Neural cell (in vitro differentiated cells): ENCODE measurements around the gene CDHR5. TPM values are rescaled to one million over a fixed set of nuclear protein-coding genes. Genes with fewer than 3 reads are reported as not detected.

Experiments used
- H2AFZ ChIP-seq: fragments of 200-600, 300-800 bp; sonication (generic), shearing (Covaris generic); 2 replicates; pipeline ENCODE4 v1.6.0; 2014; ENCODE audit warnings: low read depth, mild to moderate bottlenecking, antibody characterized with exemption, low read length, moderate library complexity
- H3F3A ChIP-seq: fragments of 200-600 bp; shearing (Covaris generic); 2 replicates; pipeline ENCODE4 v1.6.1; 2016; ENCODE audit warnings: mild to moderate bottlenecking, moderate library complexity, mixed read lengths, antibody characterized with exemption, low read length; ENCODE audit not compliant: insufficient read depth, poor library complexity, severe bottlenecking
- H3K27ac ChIP-seq: fragments of 200-600, 300-800 bp; sonication (generic), shearing (Covaris generic); 2 replicates; pipeline ENCODE4 v1.5.1; 2014; ENCODE audit warnings: mild to moderate bottlenecking, low read length, moderate library complexity
- H3K27me3 ChIP-seq: fragments of 300-800, 200-600 bp; sonication (generic), shearing (Covaris generic); 2 replicates; pipeline ENCODE4 v1.6.0; 2014; ENCODE audit warnings: mild to moderate bottlenecking, low read depth, low read length, moderate library complexity; ENCODE audit not compliant: insufficient read depth
- H3K36me3 ChIP-seq: fragments of 300-800, 200-600 bp; sonication (generic), shearing (Covaris generic); 2 replicates; pipeline ENCODE4 v1.5.1; 2014; ENCODE audit warnings: mild to moderate bottlenecking, antibody characterized with exemption, low read length, moderate library complexity; ENCODE audit not compliant: insufficient read depth
- H3K4me2 ChIP-seq: fragments of 300-800, 200-600 bp; sonication (generic), shearing (Covaris generic); 2 replicates; pipeline ENCODE4 v1.6.0; 2014; ENCODE audit warnings: mild to moderate bottlenecking, low read length
- H3K4me3 ChIP-seq: fragments of 300-800, 200-600 bp; sonication (generic), shearing (Covaris generic); 2 replicates; pipeline ENCODE4 v1.5.1; 2014; ENCODE audit warnings: mild to moderate bottlenecking, low read length, moderate library complexity
- H3K79me2 ChIP-seq: fragments of 200-600 bp; shearing (Covaris generic); replicated peaks from 2 replicates; pipeline ENCODE4 v1.6.0; 2014; ENCODE audit warnings: mild to moderate bottlenecking, low read length, moderate library complexity; ENCODE audit not compliant: insufficient read depth
- H3K9ac ChIP-seq: fragments of 300-800, 200-600 bp; sonication (generic), shearing (Covaris generic); 2 replicates; pipeline ENCODE4 v1.6.1; 2016; ENCODE audit warnings: mild to moderate bottlenecking, low read length, mixed read lengths
- H3K9me2 ChIP-seq: fragments of 200-600 bp; shearing (Covaris generic); 2 replicates; pipeline ENCODE4 v1.6.1; 2016; ENCODE audit warnings: mild to moderate bottlenecking, low read length, mixed read lengths; ENCODE audit not compliant: insufficient read depth
- H3K9me3 ChIP-seq: fragments of 200-600, 300-800 bp; sonication (generic), shearing (Covaris generic); 2 replicates; pipeline ENCODE4 v1.6.1; 2016; ENCODE audit warnings: mild to moderate bottlenecking, mixed run types, low read length, moderate library complexity, mixed read lengths
- H4K20me1 ChIP-seq: fragments of 200-600 bp; shearing (Covaris generic); 2 replicates; pipeline ENCODE4 v1.6.1; 2016; ENCODE audit warnings: mild to moderate bottlenecking, mixed run types; ENCODE audit not compliant: insufficient read depth
- EP300 ChIP-seq: fragments of 450-650 bp; conservative IDR thresholded peaks from 2 replicates; pipeline ENCODE4 v1.6.1; 2014; ENCODE audit warnings: antibody characterized with exemption, mild to moderate bottlenecking, moderate library complexity; ENCODE audit not compliant: poor library complexity, severe bottlenecking
- EZH2 ChIP-seq: fragments of 200-600, 300-800 bp; shearing (Covaris generic), sonication (generic); IDR thresholded peaks from 2 replicates; pipeline ENCODE4 v1.6.1; 2014; ENCODE audit warnings: antibody characterized with exemption, low read length, borderline replicate concordance, mild to moderate bottlenecking; ENCODE audit not compliant: insufficient read depth, poor library complexity, severe bottlenecking
- MXI1 ChIP-seq: fragments of 450-650 bp; conservative IDR thresholded peaks from 2 replicates; pipeline ENCODE4 v1.6.1; 2014; ENCODE audit warnings: antibody characterized with exemption, mild to moderate bottlenecking; ENCODE audit not compliant: poor library complexity, severe bottlenecking
- POLR2AphosphoS5 ChIP-seq: IDR thresholded peaks from 2 replicates; pipeline ENCODE4 v1.6.1; 2012
- RAD21 ChIP-seq: fragments of 450-650 bp; conservative IDR thresholded peaks from 2 replicates; pipeline ENCODE4 v1.6.1; 2014; ENCODE audit warnings: antibody characterized with exemption, mild to moderate bottlenecking, moderate library complexity
- SMC3 ChIP-seq: fragments of 450-650 bp; conservative IDR thresholded peaks from 2 replicates; pipeline ENCODE4 v1.6.1; 2014; ENCODE audit warnings: antibody characterized with exemption, mild to moderate bottlenecking, moderate library complexity; ENCODE audit not compliant: poor library complexity
- TAF1 ChIP-seq: IDR thresholded peaks from 2 replicates; pipeline ENCODE4 v1.6.1; 2012; ENCODE audit warnings: low read depth
- polyA plus RNA-seq: library from polyadenylated mRNA; depleted of rRNA; stranded (reverse); fragments of >200 nt; gene quantifications from 2 replicates; pipeline ENCODE4 v1.2.3, GENCODE V29; 2014
- TF ChIP-seq, protein P1 (sequence below): IDR thresholded peaks from 2 replicates; pipeline ENCODE4 v1.6.1; 2012; ENCODE audit warnings: borderline replicate concordance
- TF ChIP-seq, protein P2 (sequence below): fragments of 450-650 bp; IDR thresholded peaks from 2 replicates; pipeline ENCODE4 v1.5.1; 2014; ENCODE audit warnings: antibody characterized with exemption, mild to moderate bottlenecking, moderate library complexity; ENCODE audit not compliant: poor library complexity, severe bottlenecking

Gene CDHR5
- polyA plus RNA-seq, 1 donor from 2014 or later, result not detected

GRCh38 chr11:611001-611996 is 13.5 kb downstream of the CDHR5 start:
- no peaks in the 10 kb centered on the region for H3K9me2 ChIP-seq
- no peaks in the 10 kb centered on the region for H4K20me1 ChIP-seq
- H3K9ac ChIP-seq, result no peak overlapping the region
- H3K4me3 ChIP-seq, result no peak overlapping the region
- no peaks in the 10 kb centered on the region for H3K36me3 ChIP-seq
- H3K79me2 ChIP-seq, result no peaks in the 10 kb centered on the region
- no peaks in the 10 kb centered on the region for H3K27me3 ChIP-seq
- H3F3A ChIP-seq, result no peaks in the 10 kb centered on the region
- no peak overlapping the region for H3K27ac ChIP-seq
- H3K4me2 ChIP-seq, result no peak overlapping the region
- H3K9me3 ChIP-seq, result no peaks in the 10 kb centered on the region
- H2AFZ ChIP-seq, result no peak overlapping the region
- TF ChIP-seq POLR2AphosphoS5, result no peak
- TF ChIP-seq, protein P1, sequence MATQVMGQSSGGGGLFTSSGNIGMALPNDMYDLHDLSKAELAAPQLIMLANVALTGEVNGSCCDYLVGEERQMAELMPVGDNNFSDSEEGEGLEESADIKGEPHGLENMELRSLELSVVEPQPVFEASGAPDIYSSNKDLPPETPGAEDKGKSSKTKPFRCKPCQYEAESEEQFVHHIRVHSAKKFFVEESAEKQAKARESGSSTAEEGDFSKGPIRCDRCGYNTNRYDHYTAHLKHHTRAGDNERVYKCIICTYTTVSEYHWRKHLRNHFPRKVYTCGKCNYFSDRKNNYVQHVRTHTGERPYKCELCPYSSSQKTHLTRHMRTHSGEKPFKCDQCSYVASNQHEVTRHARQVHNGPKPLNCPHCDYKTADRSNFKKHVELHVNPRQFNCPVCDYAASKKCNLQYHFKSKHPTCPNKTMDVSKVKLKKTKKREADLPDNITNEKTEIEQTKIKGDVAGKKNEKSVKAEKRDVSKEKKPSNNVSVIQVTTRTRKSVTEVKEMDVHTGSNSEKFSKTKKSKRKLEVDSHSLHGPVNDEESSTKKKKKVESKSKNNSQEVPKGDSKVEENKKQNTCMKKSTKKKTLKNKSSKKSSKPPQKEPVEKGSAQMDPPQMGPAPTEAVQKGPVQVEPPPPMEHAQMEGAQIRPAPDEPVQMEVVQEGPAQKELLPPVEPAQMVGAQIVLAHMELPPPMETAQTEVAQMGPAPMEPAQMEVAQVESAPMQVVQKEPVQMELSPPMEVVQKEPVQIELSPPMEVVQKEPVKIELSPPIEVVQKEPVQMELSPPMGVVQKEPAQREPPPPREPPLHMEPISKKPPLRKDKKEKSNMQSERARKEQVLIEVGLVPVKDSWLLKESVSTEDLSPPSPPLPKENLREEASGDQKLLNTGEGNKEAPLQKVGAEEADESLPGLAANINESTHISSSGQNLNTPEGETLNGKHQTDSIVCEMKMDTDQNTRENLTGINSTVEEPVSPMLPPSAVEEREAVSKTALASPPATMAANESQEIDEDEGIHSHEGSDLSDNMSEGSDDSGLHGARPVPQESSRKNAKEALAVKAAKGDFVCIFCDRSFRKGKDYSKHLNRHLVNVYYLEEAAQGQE, result no peak
- TF ChIP-seq RAD21, result no peak
- TF ChIP-seq EZH2, result no peak
- no peak for TF ChIP-seq EP300
- TF ChIP-seq MXI1, result no peak
- TF ChIP-seq, protein P2, sequence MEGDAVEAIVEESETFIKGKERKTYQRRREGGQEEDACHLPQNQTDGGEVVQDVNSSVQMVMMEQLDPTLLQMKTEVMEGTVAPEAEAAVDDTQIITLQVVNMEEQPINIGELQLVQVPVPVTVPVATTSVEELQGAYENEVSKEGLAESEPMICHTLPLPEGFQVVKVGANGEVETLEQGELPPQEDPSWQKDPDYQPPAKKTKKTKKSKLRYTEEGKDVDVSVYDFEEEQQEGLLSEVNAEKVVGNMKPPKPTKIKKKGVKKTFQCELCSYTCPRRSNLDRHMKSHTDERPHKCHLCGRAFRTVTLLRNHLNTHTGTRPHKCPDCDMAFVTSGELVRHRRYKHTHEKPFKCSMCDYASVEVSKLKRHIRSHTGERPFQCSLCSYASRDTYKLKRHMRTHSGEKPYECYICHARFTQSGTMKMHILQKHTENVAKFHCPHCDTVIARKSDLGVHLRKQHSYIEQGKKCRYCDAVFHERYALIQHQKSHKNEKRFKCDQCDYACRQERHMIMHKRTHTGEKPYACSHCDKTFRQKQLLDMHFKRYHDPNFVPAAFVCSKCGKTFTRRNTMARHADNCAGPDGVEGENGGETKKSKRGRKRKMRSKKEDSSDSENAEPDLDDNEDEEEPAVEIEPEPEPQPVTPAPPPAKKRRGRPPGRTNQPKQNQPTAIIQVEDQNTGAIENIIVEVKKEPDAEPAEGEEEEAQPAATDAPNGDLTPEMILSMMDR, result no peak
- no peak for TF ChIP-seq SMC3
- TF ChIP-seq TAF1, result no peak

GRCh38 chr11:610146-610801 is 14.5 kb downstream of the CDHR5 start:
- Histone ChIP-seq H2AFZ (no peak overlapping the region), H3K9me2 (no peaks in the 10 kb centered on the region), H3K36me3 (no peaks in the 10 kb centered on the region), H3F3A (no peaks in the 10 kb centered on the region), H3K27me3 (no peaks in the 10 kb centered on the region), H4K20me1 (no peaks in the 10 kb centered on the region), H3K27ac (no peak overlapping the region), H3K4me3 (no peak overlapping the region), H3K79me2 (no peaks in the 10 kb centered on the region), H3K4me2 (no peak overlapping the region), H3K9me3 (no peaks in the 10 kb centered on the region), H3K9ac (no peak overlapping the region)
- TF ChIP-seq, protein P2, result no peak
- TF ChIP-seq POLR2AphosphoS5 (no peak), MXI1 (no peak), TAF1 (no peak), EP300 (no peak), EZH2 (no peak), SMC3 (no peak), RAD21 (no peak)
- TF ChIP-seq, protein P1, result no peak
